ENCODE results near the gene TSHZ2. TPM values are rescaled to one million over a fixed set of nuclear protein-coding genes. Genes with fewer than 3 reads are reported as not detected.
A peak's percentile ranks its signal among the peaks of the same experiment; 100 is the strongest.

Gene TSHZ2
- total and polyA plus RNA-seq, 9 of the 15 experiments (the other 6 are each of a cell fraction or from before 2014, with no cell fraction given): 0.03 to 0.20 (median 0.05) TPM; not detected in 4

DNA sequence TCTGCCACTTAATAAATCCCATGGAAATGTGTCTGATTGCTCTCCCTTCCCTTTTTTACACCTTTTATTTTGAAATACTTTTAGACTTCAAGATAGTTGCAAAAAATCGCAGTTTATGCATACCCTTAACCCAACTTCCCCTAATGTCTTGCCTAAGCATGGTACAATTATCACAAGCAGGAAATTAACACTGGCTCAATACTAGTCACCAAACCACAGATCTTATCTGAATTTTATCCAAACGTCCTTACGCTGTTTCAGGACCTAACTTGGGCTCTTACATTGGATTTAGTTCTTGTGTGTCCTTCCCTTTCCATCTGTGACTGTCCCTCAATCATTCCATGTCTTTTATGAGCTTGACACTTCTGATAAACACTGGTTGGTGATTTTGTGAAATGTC is 475.2 kb downstream of the TSHZ2 start:
- no peak overlapping the region for H3K9ac ChIP-seq (ENCODE audit: insufficient read depth in 1 of 2, low read depth in 2 of 2, low read length in 2 of 2)

DNA sequence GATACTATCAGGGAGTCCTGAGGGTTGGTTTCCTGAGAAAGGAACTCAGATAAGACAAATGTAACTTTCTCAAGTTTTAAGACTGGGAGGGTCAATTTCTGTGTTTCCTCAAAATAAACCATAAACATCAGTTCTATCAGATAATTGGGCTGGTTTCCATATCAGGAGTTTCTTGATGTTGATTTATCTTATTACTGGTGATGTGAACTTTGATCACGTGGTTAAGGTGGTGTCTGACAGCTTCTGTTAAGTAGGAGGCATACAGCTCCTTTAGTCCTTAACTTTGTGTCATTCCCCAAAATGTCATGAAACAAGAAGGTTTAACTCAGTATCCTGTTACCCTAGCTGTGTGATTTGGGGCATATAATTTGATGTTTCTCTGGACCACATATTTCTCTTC is 476.3 kb downstream of the TSHZ2 start:
- no peak overlapping the region for H3K27ac ChIP-seq (ENCODE audit: extremely low read depth, low read depth, low read length)
- no peak overlapping the region for H2AFZ ChIP-seq (ENCODE audit: low read depth, low read length)
- BruUV-seq (replicated peaks): no TSS peak

More for the DNA sequence above, 475.2 kb downstream of the TSHZ2 start:
- POLR2A ChIA-PET: no interaction called here
- Histone ChIP-seq H3K27me3 (ENCODE audit: control insufficient read depth in 2 of 2, insufficient read depth in 2 of 2, low read length in 2 of 2) (peaks cover 10 to 24% of the 10 kb centered on the region in 2 experiments; a peak in 4 of 5 replicates), H3K79me2 (ENCODE audit: control insufficient read depth, insufficient read depth, low read length) (no peaks in the 10 kb centered on the region), H3K27ac (ENCODE audit: extremely low read depth, low read depth, low read length) (no peak overlapping the region), H3K9me3 (replicated peaks; ENCODE audit: control insufficient read depth, insufficient read depth, low read depth, low read length) (no peaks in the 10 kb centered on the region; the same call in 1 of the 2 replicates), H3K4me3 (no peak overlapping the region), H3K9me1 (ENCODE audit: control insufficient read depth, insufficient read depth, low read length) (no peaks in the 10 kb centered on the region), H3K36me3 (ENCODE audit: control insufficient read depth, insufficient read depth, low read length) (no peaks in the 10 kb centered on the region), H2AFZ (ENCODE audit: low read depth, low read length) (no peak overlapping the region), H3K4me1 (replicated peaks in 1 of 2; ENCODE audit: control insufficient read depth in 2 of 2, insufficient read depth in 2 of 2, low read length in 2 of 2) (no peaks in the 10 kb centered on the region), H4K20me1 (replicated peaks; ENCODE audit: control insufficient read depth, insufficient read depth, low read length) (no peaks in the 10 kb centered on the region), H3K4me2 (ENCODE audit: insufficient read depth, low read length) (no peak overlapping the region)
- WGBS (ENCODE audit: insufficient coverage, low coverage, missing lambda C conversion rate): 2% methylated on average over 3 of the region's 3 CpGs
- ATAC-seq: no peak
- CTCF ChIA-PET (ENCODE audit: low intra/inter-chr PET ratio): no interaction called here
- TF ChIP-seq PHF8 (IDR thresholded peaks at IDR 0.05; ENCODE audit: borderline replicate concordance, low read length) (no peak), GABPB2 (CRISPR knock-in tag; conservative IDR thresholded peaks at IDR 0.05) (no peak), ZNF408 (CRISPR knock-in tag; IDR thresholded peaks at IDR 0.05; ENCODE audit: low read depth) (no peak), HOXB6 (CRISPR knock-in tag; IDR thresholded peaks at IDR 0.05; ENCODE audit: borderline replicate concordance) (no peak), MTA1 (IDR thresholded peaks at IDR 0.05; ENCODE audit: borderline replicate concordance) (no peak), ZNF589 (CRISPR knock-in tag; IDR thresholded peaks at IDR 0.05; ENCODE audit: low read depth) (no peak), ZNF76 (CRISPR knock-in tag; IDR thresholded peaks at IDR 0.05; ENCODE audit: borderline replicate concordance) (no peak), MIER1 (IDR thresholded peaks at IDR 0.05; ENCODE audit: low read depth) (no peak), FOXP1 (CRISPR knock-in tag; IDR thresholded peaks at IDR 0.05) (no peak), ZKSCAN8 (CRISPR knock-in tag; IDR thresholded peaks at IDR 0.05) (no peak), RBM25 (IDR thresholded peaks at IDR 0.05; ENCODE audit: low read depth, low read length, severe bottlenecking) (no peak)
- DNase-seq (ENCODE audit: extremely low read depth in 1 of 4, low spot score in 3 of 4): no peak
- no TSS peak for BruUV-seq (replicated peaks)
- intact Hi-C loops (cut with micrococcal nuclease) (no loop called here), in situ Hi-C loops (cut with MboI) (no loop called here)
- no peak for FAIRE-seq

More for the DNA sequence above, 476.3 kb downstream of the TSHZ2 start:
- ChIA-PET POLR2A (no interaction called here), CTCF (ENCODE audit: low intra/inter-chr PET ratio) (no interaction called here)
- Histone ChIP-seq H4K20me1 (replicated peaks; ENCODE audit: control insufficient read depth, insufficient read depth, low read length) (no peaks in the 10 kb centered on the region), H3K36me3 (ENCODE audit: control insufficient read depth, insufficient read depth, low read length) (no peaks in the 10 kb centered on the region), H3K9ac (ENCODE audit: insufficient read depth in 1 of 2, low read depth in 2 of 2, low read length in 2 of 2) (no peak overlapping the region), H3K4me3 (no peak overlapping the region), H3K9me1 (ENCODE audit: control insufficient read depth, insufficient read depth, low read length) (no peaks in the 10 kb centered on the region), H3K27me3 (ENCODE audit: control insufficient read depth in 2 of 2, insufficient read depth in 2 of 2, low read length in 2 of 2) (peaks cover 7 to 21% of the 10 kb centered on the region in 2 experiments; a peak in 4 of 5 replicates), H3K4me2 (ENCODE audit: insufficient read depth, low read length) (no peak overlapping the region), H3K4me1 (replicated peaks in 1 of 2; ENCODE audit: control insufficient read depth in 2 of 2, insufficient read depth in 2 of 2, low read length in 2 of 2) (no peaks in the 10 kb centered on the region), H3K79me2 (ENCODE audit: control insufficient read depth, insufficient read depth, low read length) (no peaks in the 10 kb centered on the region), H3K9me3 (replicated peaks; ENCODE audit: control insufficient read depth, insufficient read depth, low read depth, low read length) (no peaks in the 10 kb centered on the region; the same call in 1 of the 2 replicates)
- intact Hi-C loops (cut with micrococcal nuclease): no loop called here
- WGBS (ENCODE audit: insufficient coverage, low coverage, missing lambda C conversion rate): 0% methylated on average over 1 of the region's 1 CpG
- in situ Hi-C loops (cut with MboI): no loop called here
- ATAC-seq (no peak), FAIRE-seq (no peak), DNase-seq (ENCODE audit: extremely low read depth in 1 of 4, low spot score in 3 of 4) (no peak)
- TF ChIP-seq RFX1 (IDR thresholded peaks at IDR 0.05) (no peak), ZNF584 (CRISPR knock-in tag; IDR thresholded peaks at IDR 0.05; ENCODE audit: low read depth) (no peak)
- TF ChIP-seq, protein P1, sequence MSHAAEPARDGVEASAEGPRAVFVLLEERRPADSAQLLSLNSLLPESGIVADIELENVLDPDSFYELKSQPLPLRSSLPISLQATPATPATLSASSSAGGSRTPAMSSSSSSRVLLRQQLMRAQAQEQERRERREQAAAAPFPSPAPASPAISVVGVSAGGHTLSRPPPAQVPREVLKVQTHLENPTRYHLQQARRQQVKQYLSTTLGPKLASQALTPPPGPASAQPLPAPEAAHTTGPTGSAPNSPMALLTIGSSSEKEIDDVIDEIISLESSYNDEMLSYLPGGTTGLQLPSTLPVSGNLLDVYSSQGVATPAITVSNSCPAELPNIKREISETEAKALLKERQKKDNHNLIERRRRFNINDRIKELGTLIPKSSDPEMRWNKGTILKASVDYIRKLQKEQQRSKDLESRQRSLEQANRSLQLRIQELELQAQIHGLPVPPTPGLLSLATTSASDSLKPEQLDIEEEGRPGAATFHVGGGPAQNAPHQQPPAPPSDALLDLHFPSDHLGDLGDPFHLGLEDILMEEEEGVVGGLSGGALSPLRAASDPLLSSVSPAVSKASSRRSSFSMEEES (CRISPR knock-in tag; IDR thresholded peaks at IDR 0.05): peak; percentile 70
- TF ChIP-seq, protein P2, sequence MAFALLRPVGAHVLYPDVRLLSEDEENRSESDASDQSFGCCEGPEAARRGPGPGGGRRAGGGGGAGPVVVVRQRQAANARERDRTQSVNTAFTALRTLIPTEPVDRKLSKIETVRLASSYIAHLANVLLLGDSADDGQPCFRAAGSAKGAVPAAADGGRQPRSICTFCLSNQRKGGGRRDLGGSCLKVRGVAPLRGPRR (CRISPR knock-in tag; IDR thresholded peaks at IDR 0.05): no peak
